ENCODE results near the gene SREK1IP1. TPM values are rescaled to one million over a fixed set of nuclear protein-coding genes. Genes with fewer than 3 reads are reported as not detected.
"Not testable (repeated sequence)": the region's sequence is repeated elsewhere in the genome, so short reads cannot be mapped to it uniquely, and the experiment has no call there.

SREK1IP1 gene
- total RNA-seq, 1 experiment from 2014 or later, result 3.0 TPM

- Histone ChIP-seq H3K4me3 (ENCODE audit: low read length) (no peak overlapping the region), H3K79me2 (ENCODE audit: low read length) (no peaks in the 10 kb centered on the region), H4K20me1 (ENCODE audit: low read length) (no peaks in the 10 kb centered on the region), H3K27me3 (ENCODE audit: low read length) (no peaks in the 10 kb centered on the region), H3K9me2 (replicated peaks; ENCODE audit: low read length) (no peaks in the 10 kb centered on the region), H3K4me1 (ENCODE audit: insufficient read depth, low read length) (peaks cover 8% of the 10 kb centered on the region; the same call in 1 of the 2 replicates), H3K36me3 (ENCODE audit: low read depth, low read length) (no peaks in the 10 kb centered on the region), H2AFZ (ENCODE audit: low read length) (no peak overlapping the region), H3K27ac (ENCODE audit: low read length) (no peak overlapping the region), H3F3A (ENCODE audit: low read length, unreplicated experiment) (no peaks in the 10 kb centered on the region), H3K9me3 (ENCODE audit: low read length) (no peaks in the 10 kb centered on the region), H3K4me2 (ENCODE audit: low read length) (no peak overlapping the region), H3K9ac (ENCODE audit: low read length) (no peak overlapping the region)
- CTCF ChIA-PET, result no interaction called here
- TF ChIP-seq EZH2 (IDR thresholded peaks at IDR 0.05; ENCODE audit: low read length, unreplicated experiment), result no peak
- TF ChIP-seq EZH2phosphoT487 (IDR thresholded peaks at IDR 0.05; ENCODE audit: borderline replicate concordance, low read length), result no peak
- no peak for TF ChIP-seq CTCF (conservative IDR thresholded peaks at IDR 0.05; ENCODE audit: low read depth, low read length)
- no TSS peak for BruUV-seq (replicated peaks)
- ATAC-seq (no peak), DNase-seq (no peak)
- intact Hi-C loops (cut with micrococcal nuclease), result no loop called here
- POLR2A ChIA-PET (ENCODE audit: unreplicated experiment), result no interaction called here
Observed at GRCh38 chr5:64707191-64707590, 61.3 kb downstream of the SREK1IP1 start.

- H3K9me3 ChIP-seq (ENCODE audit: low read length); H3K27ac ChIP-seq (ENCODE audit: low read length); POLR2A ChIA-PET (ENCODE audit: unreplicated experiment); H3K4me1 ChIP-seq (ENCODE audit: insufficient read depth, low read length); H3K36me3 ChIP-seq (ENCODE audit: low read depth, low read length); H2AFZ ChIP-seq (ENCODE audit: low read length); H3K79me2 ChIP-seq (ENCODE audit: low read length); H3K9ac ChIP-seq (ENCODE audit: low read length); H3K4me2 ChIP-seq (ENCODE audit: low read length); intact Hi-C loops (cut with micrococcal nuclease); H3K9me2 ChIP-seq (replicated peaks; ENCODE audit: low read length); DNase-seq; H3K27me3 ChIP-seq (ENCODE audit: low read length); H3F3A ChIP-seq (ENCODE audit: low read length, unreplicated experiment); ATAC-seq; CTCF ChIA-PET; H3K4me3 ChIP-seq (ENCODE audit: low read length); H4K20me1 ChIP-seq (ENCODE audit: low read length); BruUV-seq (replicated peaks): not testable (repeated sequence)
Observed at GRCh38 chr5:64706074-64706473, 62.4 kb downstream of the SREK1IP1 start.

- intact Hi-C loops (cut with micrococcal nuclease), result loop anchor here (5.0 kb wide), 2 partner anchors 48 to 82 kb away; no protein-coding TSS in a partner anchor
- no peaks in the 10 kb centered on the region for H3K79me2 ChIP-seq (ENCODE audit: low read length)
- H4K20me1 ChIP-seq (ENCODE audit: low read length), result no peaks in the 10 kb centered on the region
- ATAC-seq, result no peak
- no peak overlapping the region for H3K9ac ChIP-seq (ENCODE audit: low read length)
- no peak overlapping the region for H3K4me2 ChIP-seq (ENCODE audit: low read length)
- H3K4me3 ChIP-seq (ENCODE audit: low read length), result no peak overlapping the region
- no peak overlapping the region for H2AFZ ChIP-seq (ENCODE audit: low read length)
- POLR2A ChIA-PET (ENCODE audit: unreplicated experiment), result no interaction called here
- H3K27ac ChIP-seq (ENCODE audit: low read length), result no peak overlapping the region
- no peaks in the 10 kb centered on the region for H3K27me3 ChIP-seq (ENCODE audit: low read length)
- no peaks in the 10 kb centered on the region for H3F3A ChIP-seq (ENCODE audit: low read length, unreplicated experiment)
- peaks cover 8% of the 10 kb centered on the region; the same call in 1 of the 2 replicates for H3K4me1 ChIP-seq (ENCODE audit: insufficient read depth, low read length)
- no peak for DNase-seq
- no peaks in the 10 kb centered on the region; the same call in 1 of the 2 replicates for H3K36me3 ChIP-seq (ENCODE audit: low read depth, low read length)
- no peaks in the 10 kb centered on the region for H3K9me2 ChIP-seq (replicated peaks; ENCODE audit: low read length)
- H3K9me3 ChIP-seq (ENCODE audit: low read length), result no peaks in the 10 kb centered on the region
- TF ChIP-seq EZH2phosphoT487 (IDR thresholded peaks at IDR 0.05; ENCODE audit: borderline replicate concordance, low read length) (no peak), EZH2 (IDR thresholded peaks at IDR 0.05; ENCODE audit: low read length, unreplicated experiment) (no peak), CTCF (conservative IDR thresholded peaks at IDR 0.05; ENCODE audit: low read depth, low read length) (no peak)
- CTCF ChIA-PET, result no interaction called here
- no TSS peak for BruUV-seq (replicated peaks)
Observed at GRCh38 chr5:64700765-64701164, 67.7 kb downstream of the SREK1IP1 start.

- ATAC-seq; H3K9me2 ChIP-seq (replicated peaks; ENCODE audit: low read length); H3F3A ChIP-seq (ENCODE audit: low read length, unreplicated experiment); H3K9me3 ChIP-seq (ENCODE audit: low read length); H3K36me3 ChIP-seq (ENCODE audit: low read depth, low read length); H3K4me1 ChIP-seq (ENCODE audit: insufficient read depth, low read length); H4K20me1 ChIP-seq (ENCODE audit: low read length); H3K4me3 ChIP-seq (ENCODE audit: low read length); H3K79me2 ChIP-seq (ENCODE audit: low read length); H2AFZ ChIP-seq (ENCODE audit: low read length); intact Hi-C loops (cut with micrococcal nuclease); DNase-seq; H3K27me3 ChIP-seq (ENCODE audit: low read length); H3K27ac ChIP-seq (ENCODE audit: low read length); H3K9ac ChIP-seq (ENCODE audit: low read length); CTCF ChIA-PET; POLR2A ChIA-PET (ENCODE audit: unreplicated experiment); BruUV-seq (replicated peaks); H3K4me2 ChIP-seq (ENCODE audit: low read length): not testable (repeated sequence)
Observed at GRCh38 chr5:64696414-64696813, 72.1 kb downstream of the SREK1IP1 start.
